SU-DHL-6 (cell line): ENCODE measurements around the gene BAX.

Source experiments
- H2AFZ ChIP-seq: fragments of 200-600 bp; sonication (generic); 2 replicates; pipeline ENCODE4 v1.6.1; 2014; ENCODE audit warnings: low read depth, mild to moderate bottlenecking, moderate library complexity, mixed read lengths, antibody characterized with exemption, low read length; ENCODE audit not compliant: severe bottlenecking
- H3F3A ChIP-seq: fragments of 200-600 bp; shearing (Covaris generic); 2 replicates; pipeline ENCODE4 v1.6.0; 2016; ENCODE audit warnings: antibody characterized with exemption, mild to moderate bottlenecking; ENCODE audit not compliant: insufficient read depth
- H3K27ac ChIP-seq: fragments of 200-600 bp; sonication (generic); 2 replicates; pipeline ENCODE4 v1.5.1; 2016; ENCODE audit warnings: low read depth, mild to moderate bottlenecking, low read length, moderate library complexity, mixed read lengths
- H3K27me3 ChIP-seq: fragments of 200-600 bp; sonication (generic), shearing (Covaris generic); 2 replicates; pipeline ENCODE4 v1.6.0; 2014; ENCODE audit warnings: mild to moderate bottlenecking, low read length
- H3K36me3 ChIP-seq: fragments of 200-600 bp; sonication (generic); 2 replicates; pipeline ENCODE4 v1.6.1; 2014; ENCODE audit warnings: mild to moderate bottlenecking, low read length, mixed read lengths
- H3K4me2 ChIP-seq: fragments of 300-600, 200-600 bp; shearing (Covaris generic), sonication (generic); 2 replicates; pipeline ENCODE4 v1.6.0; 2014; ENCODE audit warnings: low read length, low read depth, mild to moderate bottlenecking; ENCODE audit not compliant: poor library complexity, severe bottlenecking
- H3K4me3 ChIP-seq: fragments of 200-600 bp; sonication (generic); 2 replicates; pipeline ENCODE4 v1.5.1; 2014; ENCODE audit warnings: antibody characterized with exemption, low read length, mild to moderate bottlenecking, mixed read lengths; ENCODE audit not compliant: insufficient read depth, poor library complexity, severe bottlenecking
- H3K79me2 ChIP-seq: fragments of 200-600 bp; sonication (generic); 2 replicates; pipeline ENCODE4 v1.6.1; 2014; ENCODE audit warnings: mild to moderate bottlenecking, low read length, moderate library complexity; ENCODE audit not compliant: insufficient read depth
- H3K9ac ChIP-seq: fragments of 200-600 bp; sonication (generic); 2 replicates; pipeline ENCODE4 v1.7.0; 2014; ENCODE audit warnings: mild to moderate bottlenecking, low read length
- H3K9me2 ChIP-seq: fragments of 200-600 bp; sonication (generic); replicated peaks from 2 replicates; pipeline ENCODE4 v1.6.1; 2014; ENCODE audit warnings: low read length; ENCODE audit not compliant: insufficient read depth
- H3K9me3 ChIP-seq: fragments of 200-600 bp; sonication (generic); 2 replicates; pipeline ENCODE4 v1.6.1; 2014; ENCODE audit warnings: low read length, mixed read lengths; ENCODE audit not compliant: insufficient read depth
- H4K20me1 ChIP-seq: fragments of 200-600 bp; sonication (generic); 2 replicates; pipeline ENCODE4 v1.6.1; 2014; ENCODE audit warnings: low read depth, mild to moderate bottlenecking, antibody characterized with exemption, low read length, moderate library complexity, mixed read lengths
- CTCF ChIP-seq: fragments of 200-600 bp; sonication (generic); IDR thresholded peaks from one replicate; pipeline ENCODE4 v1.5.1; 2017; ENCODE audit warnings: antibody characterized with exemption, mild to moderate bottlenecking, low read length, moderate library complexity; ENCODE audit not compliant: insufficient read depth, poor library complexity, severe bottlenecking
- EZH2phosphoT487 ChIP-seq: fragments of 200-600 bp; sonication (generic), shearing (Covaris generic); conservative IDR thresholded peaks from 2 replicates; pipeline ENCODE4 v1.6.1; 2018; ENCODE audit warnings: mild to moderate bottlenecking, antibody characterized with exemption, low read length, moderate library complexity, mixed read lengths

The BAX gene

GRCh38 chr19:48945415-48945814 lies 9.3 kb upstream of the BAX start:
- Histone ChIP-seq H3K79me2 (no peaks in the 10 kb centered on the region), H4K20me1 (no peaks in the 10 kb centered on the region), H3K4me3 (no peak overlapping the region), H3K27me3 (no peaks in the 10 kb centered on the region), H3K9ac (no peak overlapping the region), H3K27ac (no peak overlapping the region), H3K36me3 (no peaks in the 10 kb centered on the region; the same call in 1 of the 2 replicates), H3K9me2 (no peaks in the 10 kb centered on the region), H3F3A (no peaks in the 10 kb centered on the region), H3K4me2 (no peak overlapping the region), H2AFZ (no peak overlapping the region), H3K9me3 (peaks cover 21% of the 10 kb centered on the region; the same call in 1 of the 2 replicates)
- TF ChIP-seq CTCF (no peak), EZH2phosphoT487 (no peak)

GRCh38 chr19:48945817-48946216 lies 8.9 kb upstream of the BAX start:
- Histone ChIP-seq H3K27ac (no peak overlapping the region), H3K36me3 (no peaks in the 10 kb centered on the region; the same call in 1 of the 2 replicates), H3K9ac (no peak overlapping the region), H2AFZ (no peak overlapping the region), H3K27me3 (no peaks in the 10 kb centered on the region), H3K79me2 (no peaks in the 10 kb centered on the region), H3K4me3 (no peak overlapping the region), H3K9me3 (peaks cover 21% of the 10 kb centered on the region; the same call in 1 of the 2 replicates), H3K9me2 (no peaks in the 10 kb centered on the region), H3F3A (no peaks in the 10 kb centered on the region), H3K4me2 (no peak overlapping the region), H4K20me1 (no peaks in the 10 kb centered on the region)
- TF ChIP-seq EZH2phosphoT487 (no peak), CTCF (no peak)

GRCh38 chr19:48946463-48947257 lies 8.0 kb upstream of the BAX start:
- H3K9me2 ChIP-seq, result no peaks in the 10 kb centered on the region
- no peak overlapping the region for H2AFZ ChIP-seq
- no peak overlapping the region for H3K4me2 ChIP-seq
- TF ChIP-seq CTCF (no peak), EZH2phosphoT487 (no peak)
- H3K27me3 ChIP-seq, result no peaks in the 10 kb centered on the region
- peaks cover 21% of the 10 kb centered on the region; the same call in 1 of the 2 replicates for H3K9me3 ChIP-seq
- H3K27ac ChIP-seq, result no peak overlapping the region
- H3K36me3 ChIP-seq, result no peaks in the 10 kb centered on the region
- H3K4me3 ChIP-seq, result no peak overlapping the region
- no peaks in the 10 kb centered on the region for H4K20me1 ChIP-seq
- H3F3A ChIP-seq, result no peaks in the 10 kb centered on the region
- no peaks in the 10 kb centered on the region for H3K79me2 ChIP-seq
- H3K9ac ChIP-seq, result no peak overlapping the region
